AG08396 (cell line): ENCODE data around the gene MS4A13.
"Not testable (repeated sequence)": the region's sequence is repeated elsewhere in the genome, so short reads cannot be mapped to it uniquely, and the experiment has no call there.

ENCODE experiments used
- DNase-seq: peaks from one replicate; pipeline ENCODE4 v3.0.0; 2012; ENCODE audit warnings: low spot score, mixed read lengths

Gene MS4A13

GRCh38 chr11:60515144-60515855 lies at the start of gene MS4A13:
Gene MS4A13 (plus strand): TSS chr11:60515392. CDS start chr11:60518084, 2,692 bp downstream.
- DNase-seq, result no peak

- DNase-seq, result no peak
Measured at GRCh38 chr11:60468829-60469228, 46.4 kb upstream of the MS4A13 start.

GRCh38 chr11:60469723-60470122 lies 45.5 kb upstream of the MS4A13 start:
- no peak for DNase-seq

- DNase-seq, result no peak
Measured at GRCh38 chr11:60477035-60477445, 38.2 kb upstream of the MS4A13 start.

- DNase-seq, result no peak
Measured at GRCh38 chr11:60482361-60482760, 32.8 kb upstream of the MS4A13 start.

- no peak for DNase-seq
Measured at GRCh38 chr11:60485987-60486386, 29.2 kb upstream of the MS4A13 start.

- no peak for DNase-seq
Measured at GRCh38 chr11:60492488-60493009, 22.6 kb upstream of the MS4A13 start, which contains the start of gene MS4A12. Gene MS4A12 (plus strand): TSS chr11:60492778. CDS start chr11:60497319, 4,541 bp downstream.

GRCh38 chr11:60493454-60493853 lies 21.7 kb upstream of the MS4A13 start:
- no peak for DNase-seq

GRCh38 chr11:60498399-60498798 lies 16.8 kb upstream of the MS4A13 start:
- no peak for DNase-seq

- no peak for DNase-seq
Measured at GRCh38 chr11:60498853-60499252, 16.3 kb upstream of the MS4A13 start.

- DNase-seq, result no peak
Measured at GRCh38 chr11:60500276-60500910, 14.8 kb upstream of the MS4A13 start.

- no peak for DNase-seq
Measured at GRCh38 chr11:60502221-60502775, 12.9 kb upstream of the MS4A13 start.

GRCh38 chr11:60504219-60504905 lies 10.8 kb upstream of the MS4A13 start:
- no peak for DNase-seq

GRCh38 chr11:60509609-60510008 lies 5.6 kb upstream of the MS4A13 start:
- DNase-seq, result not testable (repeated sequence)

GRCh38 chr11:60510209-60510608 lies 5.0 kb upstream of the MS4A13 start:
- not testable (repeated sequence) for DNase-seq

GRCh38 chr11:60511393-60511792 lies 3.8 kb upstream of the MS4A13 start:
- no peak for DNase-seq

- DNase-seq, result no peak
Measured at GRCh38 chr11:60512651-60513225, 2.5 kb upstream of the MS4A13 start.

GRCh38 chr11:60513496-60514460 lies 1.4 kb upstream of the MS4A13 start:
- no peak for DNase-seq

GRCh38 chr11:60528465-60528864 lies 13.3 kb downstream of the MS4A13 start:
- DNase-seq, result no peak

GRCh38 chr11:60528934-60529333 lies 13.7 kb downstream of the MS4A13 start:
- no peak for DNase-seq
